Measurements from ENCODE around the gene FGF21. TPM values are rescaled to one million over a fixed set of nuclear protein-coding genes. Genes with fewer than 3 reads are reported as not detected.
A peak's percentile ranks its signal among the peaks of the same experiment; 100 is the strongest.

The FGF21 gene
- total RNA-seq, 1 donor from 2014 or later = not detected

DNA sequence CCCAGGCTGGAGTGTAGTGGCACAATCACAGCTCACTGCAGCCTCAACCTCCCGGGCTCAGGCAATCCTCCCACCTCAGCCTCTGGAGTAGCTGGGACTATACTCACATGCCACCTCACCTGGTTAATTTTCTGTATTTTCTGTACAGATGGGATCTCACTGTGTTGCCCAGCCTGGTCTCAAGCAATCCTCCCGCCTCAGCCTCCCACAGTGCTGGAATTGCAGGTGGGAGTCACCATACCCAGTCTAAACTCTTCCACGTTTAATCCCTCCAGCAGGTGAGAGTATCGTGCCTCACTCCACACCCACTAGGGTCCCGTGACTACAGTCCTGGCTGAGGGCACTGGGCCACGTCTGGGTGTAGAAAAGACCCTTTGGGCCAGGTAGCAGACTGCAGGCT, 39.0 kb downstream of the FGF21 start:
- H3K4me3 Mint-ChIP-seq (ENCODE audit: unreplicated experiment) = peak overlapping the region; percentile 94
- TF ChIP-seq CTCF (IDR thresholded peaks at IDR 0.05; ENCODE audit: partially characterized antibody, unreplicated experiment) = no peak
- DNase-seq = no peak
- no peaks in the 10 kb centered on the region for H3K9me3 Mint-ChIP-seq (ENCODE audit: unreplicated experiment)
- no peaks in the 10 kb centered on the region for H3K36me3 Mint-ChIP-seq (ENCODE audit: unreplicated experiment)
- peaks cover 3% of the 10 kb centered on the region for H3K4me1 Mint-ChIP-seq (ENCODE audit: low read depth, unreplicated experiment)
- no peak overlapping the region for H3K27ac Mint-ChIP-seq (ENCODE audit: unreplicated experiment)
- no peaks in the 10 kb centered on the region for H3K27me3 Mint-ChIP-seq (ENCODE audit: unreplicated experiment)

GRCh38 chr19:48795055-48795684, 39.8 kb downstream of the FGF21 start:
- peaks cover 3% of the 10 kb centered on the region for H3K4me1 Mint-ChIP-seq (ENCODE audit: low read depth, unreplicated experiment)

GRCh38 chr19:48795685-48796070, 40.4 kb downstream of the FGF21 start:
- Mint-ChIP-seq H3K36me3 (ENCODE audit: unreplicated experiment) (no peaks in the 10 kb centered on the region), H3K4me3 (ENCODE audit: unreplicated experiment) (peak overlapping the region; percentile 94), H3K9me3 (ENCODE audit: unreplicated experiment) (no peaks in the 10 kb centered on the region), H3K27ac (ENCODE audit: unreplicated experiment) (peak overlapping the region; percentile 97), H3K4me1 (ENCODE audit: low read depth, unreplicated experiment) (peaks cover 3% of the 10 kb centered on the region), H3K27me3 (ENCODE audit: unreplicated experiment) (peaks cover 1% of the 10 kb centered on the region)
- no peak for DNase-seq
- no peak for TF ChIP-seq CTCF (IDR thresholded peaks at IDR 0.05; ENCODE audit: partially characterized antibody, unreplicated experiment)

More at GRCh38 chr19:48795055-48795684, 39.8 kb downstream of the FGF21 start:
- Mint-ChIP-seq H3K9me3 (ENCODE audit: unreplicated experiment) (no peaks in the 10 kb centered on the region), H3K27ac (ENCODE audit: unreplicated experiment) (peak overlapping the region; percentile 97), H3K4me3 (ENCODE audit: unreplicated experiment) (peak overlapping the region; percentile 94), H3K36me3 (ENCODE audit: unreplicated experiment) (no peaks in the 10 kb centered on the region), H3K27me3 (ENCODE audit: unreplicated experiment) (peaks cover 1% of the 10 kb centered on the region)
- peak; percentile 95 for TF ChIP-seq CTCF (IDR thresholded peaks at IDR 0.05; ENCODE audit: partially characterized antibody, unreplicated experiment)
- DNase-seq = peak; percentile 89

- H3K4me1 Mint-ChIP-seq (ENCODE audit: low read depth, unreplicated experiment) = peaks cover 3% of the 10 kb centered on the region
- H3K9me3 Mint-ChIP-seq (ENCODE audit: unreplicated experiment) = no peaks in the 10 kb centered on the region
- H3K27me3 Mint-ChIP-seq (ENCODE audit: unreplicated experiment) = peaks cover 1% of the 10 kb centered on the region
- TF ChIP-seq CTCF (IDR thresholded peaks at IDR 0.05; ENCODE audit: partially characterized antibody, unreplicated experiment) = no peak
- H3K27ac Mint-ChIP-seq (ENCODE audit: unreplicated experiment) = no peak overlapping the region
- no peak for DNase-seq
- H3K36me3 Mint-ChIP-seq (ENCODE audit: unreplicated experiment) = no peaks in the 10 kb centered on the region
- H3K4me3 Mint-ChIP-seq (ENCODE audit: unreplicated experiment) = no peak overlapping the region
Observed at GRCh38 chr19:48796298-48797083, 41.2 kb downstream of the FGF21 start.

- H3K4me1 Mint-ChIP-seq (ENCODE audit: low read depth, unreplicated experiment) = peaks cover 3% of the 10 kb centered on the region
- no peaks in the 10 kb centered on the region for H3K36me3 Mint-ChIP-seq (ENCODE audit: unreplicated experiment)
- no peak for DNase-seq
- no peak overlapping the region for H3K4me3 Mint-ChIP-seq (ENCODE audit: unreplicated experiment)
- no peaks in the 10 kb centered on the region for H3K9me3 Mint-ChIP-seq (ENCODE audit: unreplicated experiment)
- no peak overlapping the region for H3K27ac Mint-ChIP-seq (ENCODE audit: unreplicated experiment)
- H3K27me3 Mint-ChIP-seq (ENCODE audit: unreplicated experiment) = peaks cover 1% of the 10 kb centered on the region
- no peak for TF ChIP-seq CTCF (IDR thresholded peaks at IDR 0.05; ENCODE audit: partially characterized antibody, unreplicated experiment)
Observed at GRCh38 chr19:48797103-48797502, 41.8 kb downstream of the FGF21 start.
